Keratinocyte (primary cell): ENCODE results near the gene RBM22.

Experiments
- CTCF ChIP-seq, 3 experiments: IDR thresholded peaks in 1 of 3; conservative IDR thresholded peaks in 1 of 3; optimal IDR thresholded peaks in 1 of 3; 2 replicates in 2 of 3; 3 replicates in 1 of 3; pipeline versions ENCODE3 to v1.5.1; 2011; ENCODE audit warnings: low read length in 3 of 3, mild to moderate bottlenecking in 3 of 3, moderate library complexity in 2 of 3, control low read depth in 1 of 3, inconsistent platforms in 1 of 3; ENCODE audit not compliant: insufficient read depth in 2 of 3; ENCODE audit errors: extremely low read depth in 1 of 3
- EZH2 ChIP-seq: IDR thresholded peaks from one replicate; pipeline ENCODE4 v1.6.1; 2012; ENCODE audit warnings: inconsistent platforms, mild to moderate bottlenecking, low read length, moderate library complexity

- TF ChIP-seq CTCF (optimal IDR thresholded peaks at IDR 0.05 in 1 of 3, IDR thresholded peaks at IDR 0.05 in 1 of 3, conservative IDR thresholded peaks at IDR 0.05 in 1 of 3; ENCODE audit: extremely low read depth in 1 of 3, insufficient read depth in 2 of 3, low read length in 3 of 3) = no peak
- TF ChIP-seq EZH2 = no peak
Measured at GRCh38 chr5:150676578-150676977, 24.3 kb downstream of the RBM22 start.
